ENCODE measurements around the gene SYNM.

SYNM gene

DNA sequence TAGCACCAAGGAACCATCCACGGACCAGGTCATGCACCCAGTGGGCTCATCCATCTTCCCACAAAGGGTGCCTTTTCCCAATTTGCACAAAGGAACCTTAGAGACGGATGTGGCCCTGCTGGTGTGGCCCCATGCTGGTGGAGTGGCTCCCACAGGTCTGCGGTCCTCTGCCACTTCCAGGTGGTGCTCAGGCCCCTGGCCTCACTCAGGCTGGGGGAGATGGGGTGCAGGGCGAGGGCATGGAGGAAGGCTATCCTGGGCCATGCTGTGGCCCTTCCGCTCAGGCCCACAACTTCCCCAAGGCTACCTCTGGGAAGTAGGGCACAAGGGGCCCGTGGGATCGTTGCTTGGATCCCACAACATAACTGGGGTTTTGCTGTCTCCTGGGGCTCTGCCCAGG, 5.2 kb upstream of the SYNM start:
- Histone ChIP-seq H3K4me1 (ENCODE audit: low read length) (peaks cover 3% of the 10 kb centered on the region; the same call in 1 of the 2 replicates), H3K4me2 (ENCODE audit: low read length) (no peak overlapping the region), H3K27me3 (ENCODE audit: low read depth, low read length) (peaks cover 82% of the 10 kb centered on the region), H2AFZ (ENCODE audit: low read depth, low read length) (no peak overlapping the region), H3K27ac (ENCODE audit: low read length) (no peak overlapping the region), H4K20me1 (ENCODE audit: insufficient read depth, low read length) (peaks cover 27% of the 10 kb centered on the region), H3K9ac (ENCODE audit: low read length) (no peak overlapping the region), H3K4me3 (ENCODE audit: low read length) (no peak overlapping the region), H3K36me3 (replicated peaks; ENCODE audit: low read depth, low read length) (no peaks in the 10 kb centered on the region), H3K9me3 (ENCODE audit: insufficient read depth, low read length) (no peaks in the 10 kb centered on the region), H3K79me2 (ENCODE audit: low read length) (no peaks in the 10 kb centered on the region)
- TF ChIP-seq EZH2phosphoT487 (IDR thresholded peaks at IDR 0.05; ENCODE audit: low read depth) = no peak
- TF ChIP-seq, protein P1, sequence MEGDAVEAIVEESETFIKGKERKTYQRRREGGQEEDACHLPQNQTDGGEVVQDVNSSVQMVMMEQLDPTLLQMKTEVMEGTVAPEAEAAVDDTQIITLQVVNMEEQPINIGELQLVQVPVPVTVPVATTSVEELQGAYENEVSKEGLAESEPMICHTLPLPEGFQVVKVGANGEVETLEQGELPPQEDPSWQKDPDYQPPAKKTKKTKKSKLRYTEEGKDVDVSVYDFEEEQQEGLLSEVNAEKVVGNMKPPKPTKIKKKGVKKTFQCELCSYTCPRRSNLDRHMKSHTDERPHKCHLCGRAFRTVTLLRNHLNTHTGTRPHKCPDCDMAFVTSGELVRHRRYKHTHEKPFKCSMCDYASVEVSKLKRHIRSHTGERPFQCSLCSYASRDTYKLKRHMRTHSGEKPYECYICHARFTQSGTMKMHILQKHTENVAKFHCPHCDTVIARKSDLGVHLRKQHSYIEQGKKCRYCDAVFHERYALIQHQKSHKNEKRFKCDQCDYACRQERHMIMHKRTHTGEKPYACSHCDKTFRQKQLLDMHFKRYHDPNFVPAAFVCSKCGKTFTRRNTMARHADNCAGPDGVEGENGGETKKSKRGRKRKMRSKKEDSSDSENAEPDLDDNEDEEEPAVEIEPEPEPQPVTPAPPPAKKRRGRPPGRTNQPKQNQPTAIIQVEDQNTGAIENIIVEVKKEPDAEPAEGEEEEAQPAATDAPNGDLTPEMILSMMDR (IDR thresholded peaks at IDR 0.05; ENCODE audit: low read depth, low read length) = no peak

DNA sequence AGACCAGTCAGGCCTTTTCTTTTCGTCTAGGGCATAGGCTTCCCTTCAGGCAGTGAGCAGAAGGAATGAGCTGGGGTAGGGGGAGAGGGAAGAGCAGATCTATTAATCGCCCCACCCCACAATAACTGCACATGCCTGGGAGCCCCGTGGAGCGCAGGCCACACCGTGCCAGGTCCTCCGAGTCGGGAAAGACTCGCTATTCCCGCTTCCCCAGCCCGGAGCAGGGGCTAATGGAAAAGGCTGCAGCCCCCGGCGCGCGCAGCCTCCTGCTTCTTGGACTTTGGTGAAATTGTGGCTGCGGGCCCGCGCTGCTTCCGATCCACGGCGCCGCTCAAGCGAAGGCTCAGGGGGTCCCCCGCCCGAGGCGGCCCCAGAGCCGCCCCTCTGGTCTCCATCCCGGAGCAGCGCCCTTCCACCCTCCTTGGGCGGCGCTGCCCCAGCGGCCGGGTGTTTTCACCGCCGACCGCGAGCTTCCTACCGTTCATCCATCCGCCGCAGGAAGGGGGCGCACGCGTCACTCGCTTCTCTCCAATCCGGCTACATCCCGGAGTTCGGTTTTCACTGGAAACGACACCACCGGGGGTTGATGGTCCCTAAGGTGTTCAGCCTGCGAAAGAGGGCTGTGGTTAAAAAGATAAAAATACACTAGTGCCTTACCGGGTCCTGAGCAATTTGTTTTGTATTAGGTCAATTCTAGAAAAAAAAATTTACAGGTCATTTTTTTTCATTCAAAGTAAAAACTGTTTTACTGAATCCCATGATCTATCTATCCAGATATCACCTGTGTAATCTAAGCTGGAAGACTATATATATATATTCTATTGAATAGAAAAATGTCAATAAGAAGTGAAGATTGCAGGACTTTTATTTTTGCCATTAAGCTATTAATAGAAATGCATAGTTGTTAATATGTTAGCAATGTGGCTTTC, 4.4 kb upstream of the SYNM start:
- Histone ChIP-seq H3K9me3 (ENCODE audit: insufficient read depth, low read length) (no peaks in the 10 kb centered on the region), H3K4me2 (ENCODE audit: low read length) (peak overlapping the region; percentile 61), H3K27me3 (ENCODE audit: low read depth, low read length) (peaks cover 77% of the 10 kb centered on the region), H3K4me3 (ENCODE audit: low read length) (peak overlapping the region; percentile 24), H3K36me3 (replicated peaks; ENCODE audit: low read depth, low read length) (no peaks in the 10 kb centered on the region), H3K9ac (ENCODE audit: low read length) (no peak overlapping the region), H3K27ac (ENCODE audit: low read length) (no peak overlapping the region), H3K79me2 (ENCODE audit: low read length) (no peaks in the 10 kb centered on the region), H2AFZ (ENCODE audit: low read depth, low read length) (no peak overlapping the region), H4K20me1 (ENCODE audit: insufficient read depth, low read length) (peaks cover 25% of the 10 kb centered on the region), H3K4me1 (ENCODE audit: low read length) (peaks cover 3% of the 10 kb centered on the region; the same call in 1 of the 2 replicates)
- no peak for TF ChIP-seq EZH2phosphoT487 (IDR thresholded peaks at IDR 0.05; ENCODE audit: low read depth)
- TF ChIP-seq, protein P1 (IDR thresholded peaks at IDR 0.05; ENCODE audit: low read depth, low read length) = peak; percentile 92

DNA sequence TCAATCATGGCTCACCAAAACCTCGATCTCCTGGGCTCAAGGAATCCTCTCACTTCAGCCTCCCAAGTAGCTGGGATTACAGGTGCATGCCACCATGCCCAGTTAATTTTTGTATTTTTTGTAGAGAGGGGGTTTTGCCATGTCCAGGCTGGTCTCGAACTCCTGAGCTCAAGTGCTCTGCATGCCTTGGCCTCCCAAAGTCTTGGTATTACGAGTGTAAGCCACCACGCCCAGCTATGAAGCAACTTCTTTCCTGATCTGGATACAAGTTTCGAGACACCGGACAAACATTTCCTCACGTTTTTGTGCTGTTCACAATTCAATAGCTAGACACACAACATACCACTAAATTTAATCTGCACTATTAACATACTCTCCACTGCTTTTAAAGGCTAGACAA, 3.4 kb upstream of the SYNM start:
- Histone ChIP-seq H3K27me3 (ENCODE audit: low read depth, low read length) (peaks cover 67% of the 10 kb centered on the region), H3K36me3 (replicated peaks; ENCODE audit: low read depth, low read length) (no peaks in the 10 kb centered on the region), H2AFZ (ENCODE audit: low read depth, low read length) (no peak overlapping the region), H3K4me2 (ENCODE audit: low read length) (no peak overlapping the region), H4K20me1 (ENCODE audit: insufficient read depth, low read length) (peaks cover 15% of the 10 kb centered on the region; the same call in 1 of the 2 replicates), H3K4me3 (ENCODE audit: low read length) (no peak overlapping the region), H3K79me2 (ENCODE audit: low read length) (no peaks in the 10 kb centered on the region), H3K27ac (ENCODE audit: low read length) (no peak overlapping the region), H3K9me3 (ENCODE audit: insufficient read depth, low read length) (no peaks in the 10 kb centered on the region), H3K4me1 (ENCODE audit: low read length) (peaks cover 3% of the 10 kb centered on the region; the same call in 1 of the 2 replicates), H3K9ac (ENCODE audit: low read length) (no peak overlapping the region)
- TF ChIP-seq, protein P1 (IDR thresholded peaks at IDR 0.05; ENCODE audit: low read depth, low read length) = no peak
- TF ChIP-seq EZH2phosphoT487 (IDR thresholded peaks at IDR 0.05; ENCODE audit: low read depth) = no peak
